ENCODE measurements around the gene SMARCE1. TPM values are rescaled to one million over a fixed set of nuclear protein-coding genes. Genes with fewer than 3 reads are reported as not detected.

Gene SMARCE1
- total RNA-seq, 1 donor from 2014 or later, result 49.2 TPM

DNA sequence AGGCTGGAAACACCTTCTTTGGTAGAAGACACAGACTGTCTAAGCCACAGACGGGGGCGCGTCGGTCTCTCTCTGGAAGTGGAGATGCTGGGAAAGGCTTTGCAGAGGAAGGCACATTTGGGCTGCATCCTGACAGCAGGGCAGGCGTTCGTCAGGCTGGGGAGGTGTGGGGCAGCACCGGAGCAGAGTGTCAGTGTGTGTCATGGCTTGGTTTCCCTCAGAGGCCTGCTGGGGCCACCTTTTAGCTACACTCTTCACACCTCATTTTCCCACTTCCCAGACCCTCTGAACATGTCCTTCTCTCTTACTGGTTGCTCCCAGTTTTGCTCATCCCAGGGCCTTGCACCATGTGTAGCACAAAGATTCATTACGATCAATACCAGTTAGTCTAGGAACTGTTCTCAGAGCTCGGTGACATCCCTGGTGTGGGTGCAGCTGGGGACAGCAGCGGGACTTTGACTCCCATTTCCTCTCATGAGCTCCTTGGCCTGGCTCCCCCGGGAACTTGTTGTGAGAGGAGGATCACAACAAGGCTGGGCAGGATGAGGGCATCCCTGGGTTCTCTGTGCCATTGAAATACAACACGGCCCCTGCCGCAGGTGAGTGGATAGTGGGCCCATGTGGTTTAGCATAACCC, 33.1 kb downstream of the SMARCE1 start:
- DNase-seq (ENCODE audit: low read depth) (no peak), FAIRE-seq (no peak)
- H3K36me3 ChIP-seq (ENCODE audit: control insufficient read depth, insufficient read depth, low read length), result no peaks in the 10 kb centered on the region
- peaks cover 4% of the 10 kb centered on the region for H3K27me3 ChIP-seq (ENCODE audit: control insufficient read depth, insufficient read depth, low read length)
- no peak overlapping the region for H3K4me3 ChIP-seq (ENCODE audit: low read depth, low read length)
- no peak for TF ChIP-seq CTCF (IDR thresholded peaks at IDR 0.05; ENCODE audit: insufficient read depth, low read length, severe bottlenecking)

- DNase-seq (ENCODE audit: low read depth) (no peak), FAIRE-seq (no peak)
- TF ChIP-seq CTCF (IDR thresholded peaks at IDR 0.05; ENCODE audit: insufficient read depth, low read length, severe bottlenecking), result no peak
- Histone ChIP-seq H3K27me3 (ENCODE audit: control insufficient read depth, insufficient read depth, low read length) (peaks cover 4% of the 10 kb centered on the region), H3K4me3 (ENCODE audit: low read depth, low read length) (no peak overlapping the region), H3K36me3 (ENCODE audit: control insufficient read depth, insufficient read depth, low read length) (no peaks in the 10 kb centered on the region)
These were observed 34.0 kb downstream of the SMARCE1 start for GRCh38 chr17:40613467-40614154.

GRCh38 chr17:40612599-40613244, 34.9 kb downstream of the SMARCE1 start:
- peak; percentile 13 for DNase-seq (ENCODE audit: low read depth)
- no peak overlapping the region for H3K4me3 ChIP-seq (ENCODE audit: low read depth, low read length)
- no peak for TF ChIP-seq CTCF (IDR thresholded peaks at IDR 0.05; ENCODE audit: insufficient read depth, low read length, severe bottlenecking)
- FAIRE-seq, result no peak
- peaks cover 4% of the 10 kb centered on the region for H3K27me3 ChIP-seq (ENCODE audit: control insufficient read depth, insufficient read depth, low read length)
- no peaks in the 10 kb centered on the region for H3K36me3 ChIP-seq (ENCODE audit: control insufficient read depth, insufficient read depth, low read length)

DNA sequence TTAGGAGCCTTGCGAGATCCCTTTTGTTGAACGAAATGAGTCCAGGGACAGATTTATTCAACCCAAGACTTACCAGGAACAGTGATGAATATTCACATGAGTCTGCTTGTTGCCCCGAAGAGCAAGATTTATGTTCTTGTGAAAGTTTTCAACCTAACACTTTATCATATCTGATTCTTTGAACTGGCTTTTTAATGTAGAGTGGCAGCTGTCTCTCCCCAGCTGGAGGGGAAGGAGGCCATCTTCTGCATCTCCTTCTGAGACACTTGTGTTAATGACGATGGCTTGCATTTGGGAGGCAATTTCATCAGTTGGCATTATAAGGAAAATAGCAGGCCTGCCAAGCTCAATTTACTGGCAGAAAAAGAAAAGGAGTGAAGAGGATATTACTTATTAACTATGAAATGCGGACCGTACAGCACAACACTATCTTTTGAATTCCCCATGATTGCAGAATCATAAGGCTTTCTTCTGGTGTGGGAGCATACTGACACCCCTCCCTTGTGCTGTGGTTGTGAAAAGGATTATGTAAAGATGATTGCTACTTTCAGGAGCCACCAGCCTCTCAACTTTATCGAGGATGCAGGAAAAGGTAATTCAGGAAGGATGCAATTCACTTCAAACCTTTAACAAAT, 35.7 kb downstream of the SMARCE1 start:
- Histone ChIP-seq H3K4me3 (ENCODE audit: low read depth, low read length) (no peak overlapping the region), H3K27me3 (ENCODE audit: control insufficient read depth, insufficient read depth, low read length) (peaks cover 4% of the 10 kb centered on the region), H3K36me3 (ENCODE audit: control insufficient read depth, insufficient read depth, low read length) (no peaks in the 10 kb centered on the region)
- FAIRE-seq (no peak), DNase-seq (ENCODE audit: low read depth) (no peak)
- no peak for TF ChIP-seq CTCF (IDR thresholded peaks at IDR 0.05; ENCODE audit: insufficient read depth, low read length, severe bottlenecking)

DNA sequence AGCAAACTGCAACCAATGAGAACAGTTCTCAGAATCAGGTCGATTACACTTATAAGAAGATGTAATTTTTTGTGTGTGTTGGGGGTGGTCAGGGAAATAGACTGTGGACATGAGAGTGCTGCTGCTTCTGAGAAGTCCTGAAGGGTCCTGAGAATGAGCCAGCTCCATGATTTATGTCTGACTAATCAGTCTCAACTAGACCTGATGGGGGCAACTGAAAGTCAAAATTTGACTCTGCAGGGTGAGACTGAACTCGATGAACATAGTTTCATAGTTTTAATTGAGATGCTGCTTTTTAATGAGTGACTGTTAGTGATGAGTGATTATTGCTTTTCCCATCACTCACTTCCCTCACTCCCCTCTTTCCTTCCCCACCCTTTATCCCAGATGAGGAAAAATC, 37.3 kb downstream of the SMARCE1 start:
- DNase-seq (ENCODE audit: low read depth) (no peak), FAIRE-seq (no peak)
- Histone ChIP-seq H3K27me3 (ENCODE audit: control insufficient read depth, insufficient read depth, low read length) (no peaks in the 10 kb centered on the region), H3K4me3 (ENCODE audit: low read depth, low read length) (no peak overlapping the region), H3K36me3 (ENCODE audit: control insufficient read depth, insufficient read depth, low read length) (no peaks in the 10 kb centered on the region)
- no peak for TF ChIP-seq CTCF (IDR thresholded peaks at IDR 0.05; ENCODE audit: insufficient read depth, low read length, severe bottlenecking)

Data from bronchial epithelial cell (primary cell).